HG03354 (cell line): ENCODE data around the gene SMURF1.

Source experiments
- ATAC-seq: cut with Tn5 transposase; IDR thresholded peaks from one replicate; pipeline ENCODE4 v1.9.1; 2021; ENCODE audit warnings: mild to moderate bottlenecking; ENCODE audit not compliant: unreplicated experiment, poor library complexity, severe bottlenecking

Gene SMURF1

GRCh38 chr7:99142727-99143520 is 984 bp downstream of the SMURF1 start:
- peak; percentile 2 for ATAC-seq

DNA sequence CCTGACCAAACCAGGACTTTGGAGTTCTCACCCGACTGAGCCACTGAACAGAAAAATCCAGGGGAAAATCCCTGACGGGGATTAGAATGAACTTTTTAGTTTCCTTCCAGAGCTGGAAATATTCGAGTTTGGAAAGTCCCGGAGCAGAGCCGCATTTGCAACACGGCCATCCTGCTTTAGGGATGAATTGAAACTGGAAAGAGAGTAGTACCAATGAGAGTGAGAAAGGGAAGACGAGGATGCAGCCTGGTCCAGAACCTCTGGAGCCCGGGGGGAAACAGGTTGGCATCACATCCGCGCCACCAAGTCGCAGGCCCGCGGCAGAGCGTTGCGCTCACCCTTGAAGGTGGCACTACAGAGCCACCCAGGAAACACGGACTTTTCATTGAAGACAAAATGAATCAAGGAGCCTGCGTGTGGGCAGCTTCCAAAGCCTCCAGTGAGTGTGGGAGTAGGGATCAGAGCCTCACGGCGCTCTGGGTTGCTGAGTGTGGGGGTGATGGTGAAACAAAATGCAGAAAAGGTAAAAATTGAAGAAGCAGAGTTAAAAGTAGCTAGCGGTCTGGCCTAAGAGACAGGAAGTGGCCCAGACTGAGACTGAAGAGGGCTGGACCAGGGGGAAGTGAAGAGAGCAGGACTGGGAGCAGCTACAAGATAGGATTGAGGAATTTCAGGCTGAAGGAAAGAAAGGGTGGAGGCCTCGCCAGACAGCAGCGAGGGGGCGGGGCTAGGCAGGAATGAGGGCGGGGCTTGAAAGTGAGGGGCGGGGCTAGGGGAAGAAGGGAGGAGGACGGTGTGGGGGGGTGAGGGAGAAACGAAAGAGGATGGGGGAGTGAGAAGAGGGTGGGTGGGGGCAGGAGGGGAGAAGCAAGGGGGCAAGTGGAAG is 1.8 kb downstream of the SMURF1 start:
- no peak for ATAC-seq

- ATAC-seq: no peak
These were observed 2.6 kb downstream of the SMURF1 start for GRCh38 chr7:99141334-99141733.

DNA sequence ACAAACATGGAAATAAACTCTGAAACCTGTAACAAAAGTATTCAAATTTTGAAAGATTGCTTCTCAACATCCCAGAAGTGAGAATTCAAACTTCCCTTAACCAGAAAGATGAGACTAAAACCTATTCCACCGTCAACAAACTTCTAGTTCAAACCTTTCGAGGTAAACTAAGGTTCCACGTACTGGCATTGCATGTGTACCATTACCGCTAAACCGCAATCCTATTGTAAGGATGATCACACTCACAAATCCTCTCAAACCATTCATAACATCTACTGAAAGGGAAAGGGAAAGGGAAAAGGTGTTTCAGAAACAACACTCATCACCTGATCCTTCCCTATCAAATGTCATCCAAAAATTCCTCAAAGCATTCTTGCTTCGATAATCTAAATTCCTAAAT is 3.1 kb downstream of the SMURF1 start:
- ATAC-seq: no peak

DNA sequence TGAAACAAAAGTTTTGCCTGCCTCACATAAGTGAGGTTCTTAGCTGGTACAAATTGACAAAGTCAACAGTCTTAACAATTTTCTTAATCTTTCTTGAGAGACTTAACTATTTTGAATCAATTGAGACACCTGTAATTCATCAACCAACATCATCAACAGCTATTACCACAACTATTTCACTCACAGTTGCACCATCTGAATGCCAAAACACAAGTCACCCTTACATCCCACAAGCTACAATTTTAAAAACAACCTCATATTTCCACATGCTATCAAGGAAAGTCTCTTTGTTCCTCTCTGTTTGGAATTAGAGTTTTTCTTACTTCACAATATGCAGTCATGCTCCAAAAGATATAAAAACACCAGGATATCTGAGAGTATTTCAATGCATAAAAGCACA is 4.9 kb downstream of the SMURF1 start:
- no peak for ATAC-seq

DNA sequence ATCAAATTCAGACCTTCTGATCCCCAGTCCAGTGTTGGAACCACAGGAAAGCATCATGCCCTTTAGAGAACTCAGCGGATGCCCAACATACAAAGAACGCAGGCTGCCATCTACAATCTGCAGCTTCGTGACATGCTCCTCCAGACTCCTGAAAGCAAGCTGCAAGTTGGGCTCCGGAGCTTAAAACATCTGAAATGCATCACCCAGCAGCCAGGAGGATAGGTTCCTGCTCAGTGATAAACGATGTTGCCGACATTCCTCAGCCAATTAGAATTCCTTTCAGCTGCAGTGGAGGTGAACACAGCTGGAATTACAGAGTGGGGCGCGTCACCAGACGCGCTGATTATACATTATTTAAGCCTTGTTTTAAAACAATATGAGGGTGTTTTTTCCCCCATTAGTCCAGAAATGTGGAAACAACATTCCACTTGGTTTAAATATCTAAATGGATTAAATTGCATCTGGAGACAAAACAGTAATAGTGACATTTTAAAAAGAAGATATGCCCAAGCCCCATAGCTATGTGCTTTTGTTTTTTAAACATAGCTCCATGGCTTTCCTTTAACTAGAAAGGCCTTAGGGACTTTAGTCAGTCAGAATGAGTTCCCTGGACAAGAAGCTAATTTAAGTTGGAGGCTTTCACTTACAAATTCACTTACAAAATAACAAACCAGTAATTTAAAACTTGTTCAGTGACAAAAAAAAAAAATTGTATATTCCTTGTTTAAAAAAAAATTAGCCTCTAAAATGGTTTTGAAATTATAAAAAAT is 6.3 kb downstream of the SMURF1 start:
- no peak for ATAC-seq

GRCh38 chr7:99135938-99136337 is 8.0 kb downstream of the SMURF1 start:
- ATAC-seq: no peak

- ATAC-seq: no peak
These were observed 9.9 kb downstream of the SMURF1 start for GRCh38 chr7:99133766-99134564.

- no peak for ATAC-seq
These were observed 11.2 kb downstream of the SMURF1 start for GRCh38 chr7:99132595-99133321.

DNA sequence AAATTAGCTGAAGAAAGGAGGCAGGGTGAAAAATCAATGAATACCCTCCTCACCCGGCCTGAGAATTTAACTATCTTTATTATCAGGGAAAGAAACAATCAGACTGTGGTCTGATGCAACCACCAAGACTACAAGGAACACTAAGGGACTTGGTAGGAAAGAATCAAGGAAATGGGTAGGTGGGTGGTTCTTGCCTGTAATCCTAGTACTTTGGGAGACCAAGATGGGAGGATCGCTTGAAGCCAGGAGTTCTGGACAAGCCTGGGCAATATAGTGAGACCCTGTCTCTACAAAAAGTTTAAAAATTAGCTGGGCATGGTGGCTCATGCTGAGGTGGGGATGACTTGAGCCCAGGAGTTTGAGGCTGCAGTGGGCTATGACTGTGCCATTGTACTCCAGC is 12.6 kb downstream of the SMURF1 start:
- ATAC-seq: no peak

GRCh38 chr7:99129536-99129935 is 14.4 kb downstream of the SMURF1 start:
- no peak for ATAC-seq

GRCh38 chr7:99129001-99129400 is 14.9 kb downstream of the SMURF1 start:
- no peak for ATAC-seq

DNA sequence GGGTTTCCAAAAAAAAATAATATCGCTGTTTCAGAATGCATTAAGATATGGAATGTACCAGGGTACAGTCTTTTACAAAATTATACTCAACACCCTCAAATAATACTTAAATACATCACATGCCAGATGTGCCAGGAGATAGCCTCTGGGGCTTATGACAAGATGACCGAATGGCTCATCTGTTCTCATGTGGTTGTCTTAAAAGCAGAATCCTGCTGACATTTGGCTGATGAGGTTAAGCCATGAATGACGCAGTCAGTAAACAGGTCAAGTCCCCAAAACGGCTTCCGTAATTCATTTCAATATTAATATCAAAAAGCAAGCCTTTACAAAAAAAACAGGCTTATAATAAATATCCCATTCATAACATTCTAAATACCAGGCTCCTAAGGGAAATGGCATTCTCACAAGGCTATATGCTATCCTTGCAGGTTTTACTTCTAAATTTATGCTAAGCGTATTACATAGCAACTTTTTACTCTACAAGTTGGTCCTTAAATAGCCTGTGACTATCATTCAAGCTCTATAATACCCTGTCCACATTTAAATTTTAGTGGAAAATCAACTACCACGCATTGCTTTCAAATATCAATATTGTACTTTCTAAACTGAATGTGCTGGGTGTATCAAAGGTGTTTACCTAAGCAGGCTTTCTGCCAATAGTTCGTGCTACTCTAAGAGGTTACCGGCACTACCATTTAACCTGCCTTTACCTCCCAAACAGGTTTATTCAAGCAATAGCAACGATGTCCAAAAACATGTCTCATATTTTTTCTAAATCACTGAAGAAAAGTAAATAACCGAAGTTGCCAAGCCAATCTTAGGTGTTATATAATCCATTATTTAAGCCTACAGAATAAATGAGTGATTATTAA is 15.6 kb downstream of the SMURF1 start:
- no peak for ATAC-seq

DNA sequence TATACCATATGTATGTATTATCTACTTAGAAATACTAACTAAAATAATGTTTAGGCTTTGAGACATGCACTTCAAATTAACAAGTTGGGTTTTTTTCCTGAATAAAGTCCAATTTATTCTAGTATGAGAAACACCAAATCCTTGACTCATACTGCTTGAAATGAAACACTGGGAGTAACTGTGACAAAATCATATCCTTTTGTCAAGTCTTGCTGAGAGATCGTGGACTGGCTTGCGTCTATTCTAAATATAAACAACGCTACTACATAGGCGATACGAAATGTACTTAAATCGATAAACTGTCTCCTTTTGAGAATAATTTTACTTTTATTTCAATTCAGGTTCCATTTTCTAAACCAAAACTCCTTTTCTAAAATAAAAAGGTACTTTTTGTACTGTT is 16.3 kb downstream of the SMURF1 start:
- no peak for ATAC-seq

DNA sequence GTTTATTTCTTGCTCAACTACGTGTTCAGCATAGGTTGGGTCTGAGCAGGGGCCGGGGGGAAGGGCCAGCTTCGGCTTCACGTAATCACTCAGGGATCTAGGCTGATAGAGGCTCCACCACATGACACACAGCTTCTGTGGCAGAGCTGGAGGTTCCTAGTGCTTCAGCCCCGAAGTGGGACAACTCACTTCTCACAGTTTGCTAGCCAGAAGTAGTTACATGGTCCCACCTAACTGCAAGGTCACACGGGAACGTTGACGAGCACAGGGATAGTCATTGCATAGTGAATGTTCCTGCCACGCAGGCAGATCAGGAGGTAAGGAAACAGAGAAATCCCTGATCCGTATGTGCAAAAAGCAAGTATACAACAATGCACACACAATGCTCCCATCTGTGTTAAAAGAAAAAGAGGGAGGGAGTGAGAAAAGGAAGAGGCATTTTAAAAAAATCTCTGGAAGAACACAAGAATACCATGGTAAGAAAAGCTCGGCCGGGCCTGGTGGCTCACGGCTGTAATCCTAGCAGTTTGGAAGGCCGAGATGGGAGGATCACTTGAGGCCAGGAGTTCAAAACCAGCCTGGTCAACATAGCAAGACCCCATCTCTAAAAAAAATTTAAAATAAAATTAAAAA is 16.9 kb downstream of the SMURF1 start:
- no peak for ATAC-seq

GRCh38 chr7:99125505-99125865 is 18.4 kb downstream of the SMURF1 start:
- ATAC-seq: no peak

DNA sequence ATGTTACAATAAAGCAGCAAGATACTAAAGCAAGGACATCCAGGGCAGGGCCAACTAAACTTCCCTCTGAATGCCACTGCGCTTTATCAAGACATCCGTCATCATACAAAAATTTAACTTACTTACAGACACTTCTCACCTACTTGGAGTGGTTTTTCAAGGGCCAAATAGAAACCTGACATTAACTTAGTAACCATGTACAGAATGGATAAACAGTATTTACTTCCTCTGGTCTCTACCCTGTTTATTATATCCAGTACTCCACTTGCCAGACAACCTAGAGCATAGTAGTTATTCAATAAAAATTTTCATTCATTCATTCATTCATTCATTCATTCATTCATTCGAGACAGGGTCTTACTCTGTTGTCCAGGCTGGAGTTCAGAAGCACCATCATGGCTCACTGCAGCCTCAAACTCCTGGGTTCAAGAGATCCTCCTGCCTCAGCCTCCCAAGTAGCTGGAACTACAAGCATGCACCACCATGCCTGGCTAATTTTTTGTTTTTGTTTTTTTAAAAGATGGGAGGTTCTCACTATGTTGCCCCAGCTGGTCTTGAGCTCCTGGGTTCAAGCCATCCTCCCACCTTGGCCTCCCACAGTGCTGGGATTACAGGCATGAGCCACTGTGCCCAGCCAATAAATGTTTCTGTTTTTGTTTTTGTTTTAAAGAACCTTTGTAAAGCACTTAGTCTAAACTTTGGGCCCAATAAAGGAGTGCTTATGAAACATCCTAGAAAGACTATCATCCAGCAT is 19.0 kb downstream of the SMURF1 start:
- no peak for ATAC-seq
